Stimulated activated CD8-positive, alpha-beta memory T cell treated with anti-CD3 and anti-CD28 coated beads, Interleukin-7, amount 100 ng/mL, for 4 hours (primary cell): ENCODE results near the gene CFAP46.
"Not testable (repeated sequence)": the region's sequence is repeated elsewhere in the genome, so short reads cannot be mapped to it uniquely, and the experiment has no call there.

Experiments
- DNase-seq, 2 donors: peaks; one replicate each; pipeline ENCODE4 v3.0.0-alpha.2; 2020; ENCODE audit warnings: low read depth in 2 of 2

The CFAP46 gene

DNA sequence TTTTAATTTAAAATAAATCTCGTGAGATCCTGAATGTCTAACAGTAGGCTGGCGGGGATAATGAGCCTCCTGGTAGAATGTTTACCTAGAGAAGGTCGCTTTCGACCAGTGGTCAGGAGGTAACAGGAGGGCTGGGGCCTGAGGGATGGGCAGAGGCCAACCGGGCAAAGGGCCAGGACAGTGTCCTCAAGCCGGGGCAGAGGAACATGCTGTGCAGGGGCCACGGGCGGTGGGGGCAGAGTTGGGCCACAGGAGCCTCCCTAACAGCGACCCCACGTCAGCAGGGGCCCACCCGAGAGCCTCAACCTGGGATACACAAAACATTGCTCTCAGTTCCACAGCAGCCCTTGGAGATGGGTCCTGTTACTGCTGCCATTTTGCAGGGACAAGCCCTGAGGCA lies 14.5 kb downstream of the CFAP46 start:
- DNase-seq: no peak

DNA sequence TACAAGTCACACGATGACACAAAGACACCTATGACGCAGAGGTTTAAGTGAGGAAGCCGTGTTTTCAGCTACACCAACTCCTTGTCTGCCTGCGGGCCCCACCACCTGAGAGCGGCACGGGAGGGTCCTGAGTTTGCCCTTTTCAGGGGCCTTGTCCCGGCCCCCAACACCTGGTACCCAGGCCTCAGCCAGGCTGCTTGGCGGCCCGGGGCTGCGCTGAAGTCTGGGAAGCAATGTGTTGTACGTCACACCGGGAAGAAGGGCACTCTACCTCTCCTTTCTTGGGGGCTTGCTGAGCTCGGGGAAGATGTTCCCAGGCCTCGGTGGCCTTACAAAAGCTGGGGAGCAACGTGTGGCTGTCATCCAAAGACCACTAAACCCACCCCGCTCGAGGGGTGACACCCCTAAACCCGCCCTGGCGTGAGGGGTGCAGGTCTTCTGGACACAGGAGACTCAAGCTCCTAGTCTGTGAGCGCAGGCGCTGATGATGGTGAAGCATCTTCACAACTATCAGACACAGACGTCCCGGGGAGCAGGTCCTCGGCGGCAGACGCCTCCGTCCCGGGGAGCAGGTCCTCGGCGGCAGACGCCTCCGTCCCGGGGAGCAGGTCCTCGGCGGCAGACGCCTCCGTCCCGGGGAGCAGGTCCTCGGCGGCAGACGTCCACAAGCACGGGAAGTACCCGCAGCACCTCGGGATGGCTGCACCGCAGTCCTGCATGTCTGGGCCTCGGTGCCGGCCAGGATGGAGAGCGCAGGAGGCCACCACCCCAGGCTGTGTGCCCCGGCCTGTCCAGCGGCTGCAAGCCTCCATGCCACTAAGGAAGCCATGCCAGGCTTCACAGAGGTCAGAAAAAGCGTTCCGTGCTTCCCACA lies 15.4 kb downstream of the CFAP46 start:
- no peak for DNase-seq

DNA sequence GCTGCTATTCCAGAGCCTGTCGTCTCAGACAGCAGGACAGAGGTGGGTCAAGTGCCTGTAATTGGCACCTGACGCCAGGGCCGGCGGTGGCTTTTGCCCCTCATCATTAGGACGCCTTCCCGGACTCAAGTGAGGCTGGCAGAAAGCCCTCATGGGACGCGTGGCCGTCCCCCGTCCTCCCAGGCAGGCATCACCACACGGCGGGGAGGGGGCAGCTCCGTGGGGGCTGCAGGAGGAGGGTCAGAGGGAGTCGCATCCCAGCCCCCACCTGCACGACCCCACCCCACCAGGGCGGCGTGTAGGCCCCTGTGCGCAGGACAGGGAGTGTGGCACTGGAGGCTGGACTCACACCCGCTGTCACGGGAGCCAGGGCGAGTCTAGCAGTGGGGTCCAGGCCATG lies 16.3 kb downstream of the CFAP46 start:
- no peak for DNase-seq

DNA sequence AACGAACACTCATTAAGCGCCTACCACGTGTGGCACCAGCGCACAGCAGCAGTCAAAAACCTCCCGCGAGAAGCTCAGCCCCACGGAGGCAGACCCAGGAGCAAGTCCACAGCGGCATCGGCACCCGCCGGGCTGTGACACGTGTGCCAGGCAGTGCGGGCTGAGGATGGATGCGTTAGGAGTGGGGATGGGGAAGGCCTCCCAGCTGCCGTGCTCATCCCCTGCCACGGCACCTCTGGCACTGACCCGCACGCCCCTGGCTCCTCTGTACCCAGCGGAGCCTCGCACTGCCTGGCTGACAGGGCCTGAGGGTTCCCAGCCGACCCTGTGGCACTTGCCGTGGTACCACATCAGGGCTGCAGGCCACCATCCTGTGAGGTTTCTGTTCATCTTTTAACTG lies 16.8 kb downstream of the CFAP46 start:
- DNase-seq: no peak

DNA sequence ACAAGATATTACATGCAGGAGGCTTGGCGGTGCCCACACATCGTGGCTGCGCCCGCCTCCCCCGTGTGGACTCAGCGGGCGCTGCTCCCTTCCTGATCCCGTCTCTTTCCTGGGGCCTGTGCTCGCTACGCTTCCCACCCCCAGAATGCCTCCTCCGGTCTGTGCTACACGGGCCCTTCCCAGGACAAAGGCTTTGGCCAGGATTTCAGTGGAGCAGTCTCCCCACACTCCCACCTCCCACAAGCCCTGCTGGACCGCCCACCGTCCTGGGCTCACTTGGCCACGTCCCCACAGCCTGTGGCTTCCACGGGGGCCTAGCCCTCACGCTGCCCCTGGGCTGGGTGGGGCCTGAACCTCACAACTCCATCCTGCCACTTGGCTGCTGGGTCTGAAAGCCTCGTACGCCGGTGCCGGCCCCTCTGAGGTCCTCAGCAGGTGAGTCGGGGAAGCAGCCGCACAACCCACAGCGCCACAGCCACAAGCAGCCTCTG lies 17.3 kb downstream of the CFAP46 start:
- DNase-seq: no peak

DNA sequence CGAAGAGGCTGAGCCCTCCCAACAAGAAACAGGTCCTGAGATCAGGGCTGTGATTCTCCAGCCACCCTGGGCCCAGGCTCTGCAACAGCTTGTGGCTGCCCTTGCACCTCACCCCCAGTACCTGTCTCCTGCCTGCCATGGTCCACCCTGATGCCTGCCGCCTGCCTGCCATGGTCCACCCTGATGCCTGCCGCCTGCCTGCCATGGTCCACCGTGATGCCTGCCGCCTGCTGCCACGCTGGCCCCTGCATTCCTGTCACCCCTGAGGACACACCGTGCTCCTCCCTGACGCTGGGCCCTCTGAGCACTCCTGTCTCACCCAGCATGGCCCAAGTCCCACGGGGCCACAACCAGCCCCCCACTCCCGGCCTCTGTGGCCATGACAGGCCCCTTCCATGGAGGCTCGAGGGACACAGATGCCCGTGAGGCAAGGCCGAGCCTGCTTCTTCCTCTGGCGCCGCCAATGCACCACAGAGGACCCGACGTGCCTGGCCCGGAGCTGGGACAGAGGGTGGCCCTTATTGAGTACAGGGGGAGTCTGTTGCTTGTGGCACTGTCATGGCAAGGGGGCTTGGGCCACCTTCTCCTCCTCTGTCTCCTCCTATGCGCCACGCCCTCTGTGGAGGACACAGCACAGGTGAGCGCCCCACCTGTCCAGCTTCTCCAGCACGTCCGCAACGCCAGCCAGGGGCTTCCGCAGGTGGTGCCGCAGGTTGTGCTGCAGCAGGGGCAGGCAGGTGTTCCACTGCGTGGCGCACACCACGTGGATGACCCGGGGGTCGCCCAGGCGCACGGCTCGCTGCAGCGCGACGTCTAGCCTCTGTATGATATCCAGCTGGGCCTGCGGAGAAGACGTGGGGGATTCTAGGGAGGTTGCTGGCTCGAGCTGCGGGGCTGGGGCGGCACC lies 18.1 kb downstream of the CFAP46 start:
- DNase-seq: no peak

DNA sequence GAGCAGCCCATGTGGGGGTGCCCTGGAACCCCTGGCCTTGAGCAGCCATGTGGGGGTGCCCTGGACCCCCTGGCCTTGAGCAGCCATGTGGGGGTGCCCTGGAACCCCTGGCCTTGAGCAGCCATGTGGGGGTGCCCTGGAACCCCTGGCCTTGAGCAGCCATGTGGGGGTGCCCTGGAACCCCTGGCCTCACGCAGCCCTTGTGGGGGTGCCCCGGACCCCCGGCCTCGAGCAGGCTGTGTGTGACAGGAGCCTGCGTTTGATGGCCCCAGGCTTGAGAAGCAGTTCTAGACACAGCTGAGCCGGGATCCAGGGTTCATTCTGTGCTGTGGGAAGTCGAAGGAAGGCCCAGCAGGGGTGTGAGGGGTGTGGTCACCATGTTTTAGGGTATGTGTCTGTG lies 19.0 kb downstream of the CFAP46 start:
- DNase-seq: not testable (repeated sequence)

DNA sequence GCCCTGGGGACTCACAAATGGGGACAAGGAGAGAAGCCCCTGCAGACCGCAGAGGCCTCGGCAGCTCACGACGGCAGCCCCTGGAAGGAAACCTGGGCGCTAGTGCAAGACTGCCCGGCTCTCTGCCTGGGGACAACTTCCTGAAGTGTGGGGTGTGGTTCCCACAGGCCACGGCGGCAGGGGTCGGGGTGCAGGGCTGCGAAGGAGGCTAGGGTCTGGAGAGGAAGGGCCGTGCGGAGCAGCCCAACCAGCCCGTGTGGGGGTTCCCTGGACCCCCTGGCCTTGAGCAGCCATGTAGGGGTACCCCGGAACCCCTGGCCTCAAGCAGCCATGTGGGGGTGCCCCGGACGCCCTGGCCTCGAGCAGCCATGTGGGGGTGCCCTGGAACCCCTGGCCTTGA lies 19.5 kb downstream of the CFAP46 start:
- no peak for DNase-seq

DNA sequence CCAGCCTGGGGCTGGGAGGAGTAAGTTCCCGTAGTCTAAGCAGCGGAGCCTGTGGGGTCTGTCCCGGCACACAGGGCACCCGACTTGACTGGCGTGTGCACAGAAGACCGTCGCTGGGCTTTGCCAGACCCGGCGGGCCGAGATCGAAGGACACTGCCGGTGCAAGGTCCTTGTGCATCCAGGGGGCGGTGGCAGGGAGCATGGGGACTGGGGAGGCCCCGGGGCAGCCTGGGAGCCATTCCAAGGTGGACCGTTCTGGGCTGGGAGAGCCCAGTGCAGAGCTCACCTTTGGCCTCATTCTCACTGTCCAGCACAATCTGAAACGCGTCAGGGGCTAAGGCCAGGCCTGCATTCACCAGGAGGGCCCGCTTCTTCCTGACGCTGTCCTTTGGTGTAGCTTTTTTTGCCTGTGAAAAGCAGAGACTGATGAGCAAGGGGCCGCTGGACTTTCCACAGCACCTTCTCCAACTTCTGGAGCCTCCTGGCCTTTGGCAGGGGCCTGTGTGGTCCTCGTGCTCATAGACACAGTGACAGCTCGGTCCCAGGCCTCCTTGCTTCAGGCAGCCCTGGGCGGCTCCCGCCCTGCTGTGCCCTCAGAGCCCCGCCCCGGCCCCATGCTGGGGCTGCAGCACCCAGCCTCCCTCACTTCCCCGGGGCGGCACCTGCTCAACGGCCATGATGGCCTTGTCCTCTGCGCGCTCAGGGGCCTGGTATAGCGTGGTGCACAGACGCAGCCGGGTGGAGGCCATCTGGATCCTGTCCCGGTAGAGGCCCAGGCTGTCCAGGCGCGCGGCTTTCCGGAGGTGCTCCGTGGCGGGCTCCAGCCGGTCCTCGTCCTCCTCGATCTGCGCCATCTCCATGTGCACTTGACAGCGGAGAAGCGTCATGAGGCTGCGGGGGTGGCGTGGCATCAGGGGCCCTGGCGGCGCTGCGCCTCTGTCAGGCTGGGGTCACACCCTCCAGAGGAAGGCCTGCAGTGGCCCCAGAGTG lies 20.3 kb downstream of the CFAP46 start:
- DNase-seq: no peak

DNA sequence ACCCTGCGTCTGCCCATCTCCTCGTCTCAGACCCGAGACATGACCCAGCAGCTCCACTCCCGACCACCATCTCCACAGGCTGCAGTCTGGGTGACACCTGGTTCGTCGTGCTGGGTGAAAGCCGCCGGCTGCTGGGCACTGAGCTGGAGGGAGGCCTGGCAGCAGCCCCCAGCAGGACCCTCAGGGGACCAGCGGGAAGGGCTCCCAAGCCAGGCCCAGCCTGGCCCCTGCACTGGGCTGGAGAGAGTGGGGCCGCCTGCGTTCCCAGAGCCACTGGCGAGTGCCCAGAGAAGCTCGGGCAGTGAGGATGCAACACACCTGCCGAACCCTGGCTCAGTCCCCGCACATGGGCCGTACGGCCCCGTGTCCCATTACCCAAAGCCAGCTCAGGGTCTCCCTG lies 21.3 kb downstream of the CFAP46 start:
- DNase-seq: no peak

DNA sequence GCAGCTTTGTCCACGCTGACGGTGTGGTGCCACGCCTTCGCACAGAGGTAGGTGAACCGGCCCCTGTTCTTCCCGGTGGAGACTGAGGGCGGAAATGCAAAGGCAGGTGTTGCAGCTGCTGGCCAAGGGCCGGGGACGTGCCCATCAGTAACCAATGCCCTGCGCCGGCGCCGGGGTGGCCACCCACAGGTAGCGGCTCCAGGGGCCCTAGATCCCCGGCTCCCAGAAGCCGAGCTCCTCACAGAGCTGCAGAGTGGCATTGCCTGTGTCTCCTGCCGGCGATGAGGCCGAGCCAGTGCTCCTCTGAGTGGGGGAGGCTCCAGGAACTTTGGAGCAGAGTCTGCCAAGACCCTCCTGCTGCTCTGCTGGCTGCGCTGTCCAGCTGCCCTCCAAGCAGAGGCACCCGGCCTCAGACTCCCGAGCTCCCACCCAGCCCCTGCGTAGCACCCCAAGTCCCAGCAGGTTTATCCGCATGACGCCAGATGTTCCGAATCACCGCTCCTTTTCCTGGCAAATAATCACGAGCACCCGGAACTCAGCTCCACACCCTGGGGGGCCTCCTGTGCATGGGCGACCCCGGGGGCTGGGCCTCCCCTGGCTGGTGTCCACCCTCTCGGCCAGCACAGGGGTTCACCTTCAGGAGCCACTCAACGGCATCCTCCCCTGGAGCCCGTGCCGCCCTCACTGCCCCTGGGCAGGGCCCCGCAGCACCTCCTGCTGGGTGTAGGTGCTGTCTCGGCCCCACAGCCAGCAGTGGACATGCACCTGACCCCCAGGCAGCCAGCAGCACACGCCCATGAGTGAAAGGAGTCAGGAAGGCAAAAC lies 22.1 kb downstream of the CFAP46 start:
- DNase-seq: no peak

DNA sequence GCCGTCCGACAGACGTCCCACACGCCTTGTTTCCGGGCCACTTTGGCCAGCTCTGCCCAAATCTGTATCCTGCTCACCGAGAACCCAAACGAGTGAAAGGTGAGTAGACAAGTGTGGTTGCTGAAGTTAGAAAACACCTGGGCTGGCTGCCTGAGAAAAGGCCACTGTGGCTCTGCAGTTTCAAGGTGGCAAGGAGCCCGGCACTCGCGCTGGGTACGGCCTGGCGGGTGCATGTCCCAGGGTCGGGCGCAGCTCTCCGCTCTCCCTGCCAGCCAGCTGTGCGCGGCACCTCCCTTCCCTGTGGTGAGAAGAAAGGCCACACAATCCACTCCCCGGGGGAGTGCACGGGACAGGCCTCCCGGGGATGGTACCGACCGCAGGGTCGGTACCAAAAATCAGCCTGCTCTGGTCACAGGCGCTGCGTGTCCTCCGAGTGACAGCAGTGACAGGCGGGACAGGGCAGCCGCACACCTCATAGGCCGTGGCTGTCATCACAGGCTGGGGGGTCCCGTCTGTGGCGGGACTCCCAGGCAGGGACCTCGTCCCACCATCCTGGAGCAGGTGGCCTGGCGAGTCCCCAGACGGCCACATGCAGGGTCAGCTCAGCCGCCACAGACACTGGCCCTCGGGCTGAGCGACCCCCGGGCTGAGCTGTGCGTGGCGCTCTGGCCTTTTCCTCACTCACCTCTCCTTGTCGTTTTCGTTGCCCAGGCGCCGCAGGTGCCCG lies 22.8 kb downstream of the CFAP46 start:
- no peak for DNase-seq

DNA sequence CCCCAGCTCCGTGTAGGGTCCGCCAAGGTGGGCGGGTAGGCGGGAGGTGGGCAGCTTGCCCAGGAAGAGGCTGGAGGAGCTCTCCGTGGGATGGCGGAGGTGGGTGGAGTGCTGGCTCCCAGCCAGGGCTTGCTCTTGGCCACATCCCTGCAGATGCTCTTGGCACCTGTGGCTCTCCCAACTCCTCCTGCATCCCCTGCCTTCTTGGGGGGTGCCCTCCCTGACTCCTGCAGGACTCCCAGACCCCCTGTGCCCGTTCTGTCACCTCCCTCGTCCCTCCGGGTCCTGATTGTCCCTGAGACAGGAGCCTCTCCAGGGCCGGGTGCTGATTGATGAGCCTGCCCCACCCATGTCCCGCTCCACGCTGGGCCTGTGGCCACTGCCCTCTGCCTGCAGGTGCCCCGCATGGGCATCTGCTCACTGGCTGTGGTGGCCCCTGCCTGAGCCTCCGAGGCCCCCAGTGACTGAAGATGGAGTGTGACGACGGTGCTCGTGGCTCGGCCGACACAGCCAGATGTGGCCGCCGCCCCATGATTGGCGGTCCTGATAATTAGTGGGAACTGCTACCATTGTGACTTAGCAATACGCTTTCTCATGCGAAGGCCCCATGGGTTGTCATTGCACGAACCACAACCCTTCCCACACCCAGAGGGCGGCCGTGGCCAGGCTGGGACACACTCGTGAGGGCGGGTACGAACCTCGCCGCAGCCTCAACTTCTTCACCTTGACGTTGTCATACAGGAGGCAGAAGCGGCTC lies 23.6 kb downstream of the CFAP46 start:
- no peak for DNase-seq

DNA sequence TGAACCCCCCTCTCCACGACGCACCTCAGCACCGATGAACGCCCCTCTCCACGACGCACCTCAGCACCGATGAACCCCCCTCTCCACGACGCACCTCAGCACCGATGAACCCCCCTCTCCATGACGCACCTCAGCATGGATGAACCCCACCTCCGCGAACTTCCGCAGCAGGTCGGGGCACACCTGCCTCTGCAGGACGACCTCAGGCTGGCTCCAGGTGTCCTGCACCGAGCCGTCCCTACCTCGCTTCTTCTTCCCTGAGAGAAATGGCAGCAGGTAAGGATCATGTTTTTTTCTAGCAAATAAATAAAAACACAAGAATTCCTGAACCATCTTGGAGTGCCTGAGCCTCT lies 24.1 kb downstream of the CFAP46 start:
- no peak for DNase-seq

DNA sequence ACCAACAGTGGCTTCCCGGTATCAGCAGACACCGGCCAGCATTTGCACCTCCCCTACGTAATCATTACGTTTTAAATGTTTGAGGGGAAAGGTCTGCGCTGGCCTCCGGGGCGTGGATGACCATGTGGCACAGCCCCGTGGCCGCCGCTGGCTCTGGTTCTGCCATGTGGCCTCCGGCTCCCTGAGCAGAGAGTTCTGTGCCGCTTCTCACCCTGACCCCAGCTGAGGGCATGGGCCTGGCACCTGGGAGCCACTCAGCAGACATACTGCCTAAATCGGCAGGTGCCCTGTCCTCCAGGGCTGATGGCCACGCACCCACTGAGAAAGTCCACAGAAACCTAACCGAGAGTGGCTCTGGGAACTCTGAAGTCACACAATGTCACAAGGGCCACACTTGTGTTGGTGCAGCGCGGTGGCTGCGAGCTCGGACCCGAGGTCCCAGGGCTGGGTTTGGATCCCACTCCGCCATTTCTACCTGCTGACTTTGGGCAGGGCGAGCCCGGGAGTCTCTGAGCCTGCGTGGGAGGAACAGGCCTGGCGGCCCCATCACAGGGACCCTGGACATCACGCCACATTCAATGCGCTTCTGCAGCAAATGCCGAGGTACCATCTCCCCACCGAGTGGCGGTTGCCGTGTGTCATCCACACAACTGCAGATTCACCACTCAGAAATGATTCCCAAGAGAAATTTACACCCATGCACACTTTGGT lies 25.3 kb downstream of the CFAP46 start:
- no peak for DNase-seq

DNA sequence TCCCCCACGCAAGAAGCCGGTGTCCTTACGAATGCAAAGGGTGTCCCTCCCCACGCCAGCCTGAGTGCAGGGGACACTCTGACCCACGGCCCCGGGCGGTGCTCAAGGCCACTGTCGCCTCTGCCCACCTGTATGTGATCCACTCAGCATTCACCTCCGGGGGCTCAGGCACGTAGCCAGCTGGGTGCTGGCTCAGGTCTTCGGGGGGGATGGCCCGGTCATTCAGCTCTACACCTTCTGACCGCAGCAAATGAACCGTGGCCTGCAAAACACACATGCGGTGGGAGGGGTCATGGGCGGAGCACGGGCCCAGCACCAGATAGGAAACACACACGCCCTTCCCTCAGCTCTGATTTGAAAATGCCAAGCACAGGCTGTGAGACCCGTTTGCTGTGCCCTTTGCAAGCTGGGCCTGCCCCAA lies 25.9 kb downstream of the CFAP46 start:
- DNase-seq: no peak

DNA sequence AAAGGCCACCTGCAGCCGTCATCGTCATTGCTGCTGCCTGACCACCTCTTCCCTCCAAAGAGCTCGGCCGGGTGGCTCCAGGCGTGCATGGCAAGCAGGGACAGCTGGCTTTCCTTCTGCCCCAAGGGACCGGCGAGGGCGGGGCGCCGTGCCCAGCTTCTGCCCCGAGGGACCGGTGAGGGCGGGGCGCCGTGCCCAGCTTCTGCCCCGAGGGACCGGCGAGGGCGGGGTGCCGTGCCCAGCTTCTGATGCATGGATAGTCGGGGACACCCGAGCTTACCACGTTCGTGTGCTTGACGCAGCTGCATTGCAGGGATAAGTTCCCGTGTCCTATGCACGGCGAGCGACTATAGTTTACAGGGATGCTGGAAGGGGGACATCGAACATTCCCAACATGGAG lies 27.0 kb downstream of the CFAP46 start:
- DNase-seq: no peak

DNA sequence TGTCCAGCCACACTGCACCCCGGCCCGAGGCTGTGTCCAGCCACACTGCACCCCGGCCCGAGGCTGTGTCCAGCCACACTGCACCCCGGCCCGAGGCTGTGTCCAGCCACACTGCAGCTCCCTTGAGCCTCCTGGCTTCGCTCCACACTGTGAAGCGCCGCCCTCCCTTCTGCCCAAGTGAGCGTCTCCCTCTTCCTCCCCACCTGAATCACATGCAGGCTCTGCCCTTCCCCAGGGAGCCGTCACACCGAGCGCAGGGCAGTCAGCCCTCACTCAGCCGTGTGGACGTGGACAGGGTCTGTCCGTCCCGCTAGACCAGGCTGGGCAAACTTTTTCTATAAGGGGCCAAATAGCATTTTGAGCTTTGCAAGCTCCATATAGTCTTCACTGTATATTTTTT lies 27.6 kb downstream of the CFAP46 start:
- no peak for DNase-seq
